ENCODE data around the gene MOB1B. TPM values are rescaled to one million over a fixed set of nuclear protein-coding genes. Genes with fewer than 3 reads are reported as not detected.

The MOB1B gene
- total RNA-seq, result 10 to 100 TPM; 15.1 to 23.6 (median 22.6) TPM
- total RNA-seq (2013), result 18.5 TPM

GRCh38 chr4:70901984-70902576, at the start of gene MOB1B:
TSS of gene MOB1B (plus strand) at chr4:70902369. CDS start at chr4:70902537, 168 bp downstream.
- no peaks in the 10 kb centered on the region for H3K27me3 Mint-ChIP-seq (ENCODE audit: low read depth in 2 of 2)
- TF ChIP-seq, protein P1, sequence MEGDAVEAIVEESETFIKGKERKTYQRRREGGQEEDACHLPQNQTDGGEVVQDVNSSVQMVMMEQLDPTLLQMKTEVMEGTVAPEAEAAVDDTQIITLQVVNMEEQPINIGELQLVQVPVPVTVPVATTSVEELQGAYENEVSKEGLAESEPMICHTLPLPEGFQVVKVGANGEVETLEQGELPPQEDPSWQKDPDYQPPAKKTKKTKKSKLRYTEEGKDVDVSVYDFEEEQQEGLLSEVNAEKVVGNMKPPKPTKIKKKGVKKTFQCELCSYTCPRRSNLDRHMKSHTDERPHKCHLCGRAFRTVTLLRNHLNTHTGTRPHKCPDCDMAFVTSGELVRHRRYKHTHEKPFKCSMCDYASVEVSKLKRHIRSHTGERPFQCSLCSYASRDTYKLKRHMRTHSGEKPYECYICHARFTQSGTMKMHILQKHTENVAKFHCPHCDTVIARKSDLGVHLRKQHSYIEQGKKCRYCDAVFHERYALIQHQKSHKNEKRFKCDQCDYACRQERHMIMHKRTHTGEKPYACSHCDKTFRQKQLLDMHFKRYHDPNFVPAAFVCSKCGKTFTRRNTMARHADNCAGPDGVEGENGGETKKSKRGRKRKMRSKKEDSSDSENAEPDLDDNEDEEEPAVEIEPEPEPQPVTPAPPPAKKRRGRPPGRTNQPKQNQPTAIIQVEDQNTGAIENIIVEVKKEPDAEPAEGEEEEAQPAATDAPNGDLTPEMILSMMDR (IDR thresholded peaks at IDR 0.05), result no peak
- H3K4me3 Mint-ChIP-seq, result peak within 1 kb of the TSS; percentile 96
- Histone ChIP-seq H3K27me3 (ENCODE audit: control insufficient read depth, insufficient read depth, low read length) (no peaks in the 10 kb centered on the region), H3K4me1 (ENCODE audit: control insufficient read depth, insufficient read depth, low read length) (peaks cover 12% of the 10 kb centered on the region), H3K27ac (ENCODE audit: low read length) (peak within 1 kb of the TSS; percentile 58), H3K9me3 (ENCODE audit: control insufficient read depth, insufficient read depth, low read length) (no peaks in the 10 kb centered on the region), H3K36me3 (ENCODE audit: control insufficient read depth, insufficient read depth, low read length) (no peaks in the 10 kb centered on the region), H3K4me3 (ENCODE audit: low read length) (peak within 1 kb of the TSS; percentile 99)
- peak within 1 kb of the TSS; percentile 72 to 92 for H3K27ac Mint-ChIP-seq
- DNase-seq, result peak; percentile 60 to 88
- no peaks in the 10 kb centered on the region for H3K36me3 Mint-ChIP-seq
- intact Hi-C loops (cut with micrococcal nuclease), result loop anchor here (5.0 kb wide), 1 partner anchor 90 kb away; the partner anchor contains the start of gene DCK
- peak; percentile 93 to 97 (median 95) for ATAC-seq
- H3K4me1 Mint-ChIP-seq, result peaks cover 30 to 34% of the 10 kb centered on the region in 2 donors
- no peaks in the 10 kb centered on the region for H3K9me3 Mint-ChIP-seq
- WGBS (ENCODE audit: insufficient coverage), result under 1% methylated on average over 47 of the region's 47 CpGs

GRCh38 chr4:70855464-70855863, 46.7 kb upstream of the MOB1B start:
- H3K27ac ChIP-seq (ENCODE audit: low read length), result no peak overlapping the region

DNA sequence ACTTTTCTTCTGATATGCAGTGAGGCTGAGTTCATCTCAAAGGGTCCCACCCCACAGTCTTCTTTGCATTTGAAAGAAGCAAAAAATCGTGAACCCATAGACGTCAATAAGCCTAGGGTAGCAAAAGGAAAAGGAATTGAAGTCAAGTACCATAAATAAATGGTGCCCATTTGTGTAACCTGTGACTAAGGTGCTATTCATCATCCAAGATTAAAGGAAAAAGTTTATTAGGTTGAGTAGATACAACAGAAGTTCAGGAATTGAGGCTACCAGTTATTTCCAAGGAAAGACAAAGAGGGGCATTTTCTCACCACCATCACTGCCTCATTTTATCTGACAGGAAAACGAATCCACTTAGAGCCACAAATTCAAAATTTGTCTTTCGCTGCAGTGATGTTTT, 43.7 kb upstream of the MOB1B start:
- Mint-ChIP-seq H3K36me3 (no peaks in the 10 kb centered on the region), H3K27me3 (ENCODE audit: low read depth in 2 of 2) (no peaks in the 10 kb centered on the region), H3K4me3 (no peak overlapping the region), H3K4me1 (no peaks in the 10 kb centered on the region), H3K9me3 (no peaks in the 10 kb centered on the region), H3K27ac (no peak overlapping the region)
- Histone ChIP-seq H3K27me3 (ENCODE audit: control insufficient read depth, insufficient read depth, low read length) (no peaks in the 10 kb centered on the region), H3K9me3 (ENCODE audit: control insufficient read depth, insufficient read depth, low read length) (no peaks in the 10 kb centered on the region), H3K27ac (ENCODE audit: low read length) (no peak overlapping the region), H3K36me3 (ENCODE audit: control insufficient read depth, insufficient read depth, low read length) (no peaks in the 10 kb centered on the region), H3K4me1 (ENCODE audit: control insufficient read depth, insufficient read depth, low read length) (no peaks in the 10 kb centered on the region), H3K4me3 (ENCODE audit: low read length) (no peak overlapping the region)
- intact Hi-C loops (cut with micrococcal nuclease), result no loop called here
- 97% methylated on average over 4 of the region's 4 CpGs for WGBS (ENCODE audit: insufficient coverage)
- ATAC-seq (no peak), DNase-seq (no peak)
- TF ChIP-seq, protein P1 (IDR thresholded peaks at IDR 0.05), result no peak

More at GRCh38 chr4:70855464-70855863, 46.7 kb upstream of the MOB1B start:
- no peak for ATAC-seq
- no peaks in the 10 kb centered on the region for H3K4me1 Mint-ChIP-seq
- Histone ChIP-seq H3K36me3 (ENCODE audit: control insufficient read depth, insufficient read depth, low read length) (no peaks in the 10 kb centered on the region), H3K9me3 (ENCODE audit: control insufficient read depth, insufficient read depth, low read length) (no peaks in the 10 kb centered on the region), H3K4me3 (ENCODE audit: low read length) (no peak overlapping the region), H3K4me1 (ENCODE audit: control insufficient read depth, insufficient read depth, low read length) (no peaks in the 10 kb centered on the region), H3K27me3 (ENCODE audit: control insufficient read depth, insufficient read depth, low read length) (no peaks in the 10 kb centered on the region)
- no peaks in the 10 kb centered on the region for H3K27me3 Mint-ChIP-seq (ENCODE audit: low read depth in 2 of 2)
- WGBS (ENCODE audit: insufficient coverage), result 96% methylated on average over 2 of the region's 2 CpGs
- H3K4me3 Mint-ChIP-seq, result no peak overlapping the region
- TF ChIP-seq, protein P1 (IDR thresholded peaks at IDR 0.05), result no peak
- no peaks in the 10 kb centered on the region for H3K36me3 Mint-ChIP-seq
- no peaks in the 10 kb centered on the region for H3K9me3 Mint-ChIP-seq
- no peak for DNase-seq
- no peak overlapping the region for H3K27ac Mint-ChIP-seq
- intact Hi-C loops (cut with micrococcal nuclease), result no loop called here

DNA sequence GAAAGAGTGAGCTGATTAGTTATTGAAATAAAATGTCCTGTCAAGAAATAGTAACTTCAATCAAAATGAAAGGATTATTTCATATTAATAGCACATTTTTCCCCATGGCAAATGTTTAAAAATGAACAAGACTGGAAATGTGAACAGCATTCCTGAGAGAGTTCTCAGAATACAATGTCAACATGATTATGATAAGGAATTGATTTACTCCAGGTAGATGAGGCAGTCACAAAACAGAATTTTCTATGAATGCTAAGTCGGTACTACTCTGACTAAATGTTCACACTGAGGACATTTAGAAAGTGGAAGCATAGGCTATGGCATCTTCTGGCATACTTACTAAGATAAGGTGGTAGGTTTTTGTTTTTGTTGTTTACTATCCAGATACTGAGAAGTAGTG, 43.1 kb upstream of the MOB1B start:
- intact Hi-C loops (cut with micrococcal nuclease), result no loop called here
- H3K27ac Mint-ChIP-seq, result no peak overlapping the region
- TF ChIP-seq, protein P1 (IDR thresholded peaks at IDR 0.05), result no peak

More for the DNA sequence above, 43.1 kb upstream of the MOB1B start:
- no peak overlapping the region for H3K27ac ChIP-seq (ENCODE audit: low read length)
- Mint-ChIP-seq H3K4me1 (no peaks in the 10 kb centered on the region), H3K9me3 (no peaks in the 10 kb centered on the region), H3K27me3 (ENCODE audit: low read depth in 2 of 2) (no peaks in the 10 kb centered on the region), H3K36me3 (no peaks in the 10 kb centered on the region), H3K4me3 (no peak overlapping the region)
- H3K4me3 ChIP-seq (ENCODE audit: low read length), result no peak overlapping the region
- no peaks in the 10 kb centered on the region for H3K27me3 ChIP-seq (ENCODE audit: control insufficient read depth, insufficient read depth, low read length)
- H3K4me1 ChIP-seq (ENCODE audit: control insufficient read depth, insufficient read depth, low read length), result no peaks in the 10 kb centered on the region
- no peaks in the 10 kb centered on the region for H3K36me3 ChIP-seq (ENCODE audit: control insufficient read depth, insufficient read depth, low read length)
- ATAC-seq, result no peak
- no peak for DNase-seq
- 70% methylated on average over 1 of the region's 1 CpG for WGBS (ENCODE audit: insufficient coverage)
- no peaks in the 10 kb centered on the region for H3K9me3 ChIP-seq (ENCODE audit: control insufficient read depth, insufficient read depth, low read length)

Measured in natural killer cell (primary cell).